ENCODE data around the gene TMEM81.

Gene TMEM81

GRCh38 chr1:205098242-205098641 is 14.0 kb upstream of the TMEM81 start:
- Histone ChIP-seq H4K20me1 (ENCODE audit: control insufficient read depth, insufficient read depth, low read depth, low read length) (no peaks in the 10 kb centered on the region), H3K27me3 (ENCODE audit: control insufficient read depth, low read length) (no peaks in the 10 kb centered on the region), H3F3A (ENCODE audit: control insufficient read depth, insufficient read depth) (no peaks in the 10 kb centered on the region), H3K9me3 (ENCODE audit: control insufficient read depth, insufficient read depth, low read length) (no peaks in the 10 kb centered on the region), H3K9me2 (replicated peaks; ENCODE audit: control insufficient read depth, low read length) (no peaks in the 10 kb centered on the region), H3K36me3 (ENCODE audit: control insufficient read depth, low read length) (peaks cover 90% of the 10 kb centered on the region), H3K4me3 (ENCODE audit: low read length) (no peak overlapping the region), H3K79me2 (ENCODE audit: control insufficient read depth, low read length) (no peaks in the 10 kb centered on the region), H3K27ac (ENCODE audit: low read depth, low read length) (no peak overlapping the region), H3K4me2 (ENCODE audit: low read length) (no peak overlapping the region), H3K4me1 (ENCODE audit: control insufficient read depth, low read length) (no peaks in the 10 kb centered on the region)
- no peak for TF ChIP-seq EZH2phosphoT487 (IDR thresholded peaks at IDR 0.05; ENCODE audit: borderline replicate concordance, low read length)
- no peak for TF ChIP-seq CTCF (IDR thresholded peaks at IDR 0.05; ENCODE audit: low read depth, low read length, poor library complexity, severe bottlenecking)

- Histone ChIP-seq H3K4me3 (ENCODE audit: low read length) (no peak overlapping the region), H3K36me3 (ENCODE audit: control insufficient read depth, low read length) (peaks cover 91% of the 10 kb centered on the region), H3F3A (ENCODE audit: control insufficient read depth, insufficient read depth) (no peaks in the 10 kb centered on the region), H3K9me3 (ENCODE audit: control insufficient read depth, insufficient read depth, low read length) (no peaks in the 10 kb centered on the region), H3K79me2 (ENCODE audit: control insufficient read depth, low read length) (no peaks in the 10 kb centered on the region), H3K27ac (ENCODE audit: low read depth, low read length) (no peak overlapping the region), H3K4me1 (ENCODE audit: control insufficient read depth, low read length) (no peaks in the 10 kb centered on the region), H3K27me3 (ENCODE audit: control insufficient read depth, low read length) (no peaks in the 10 kb centered on the region), H3K4me2 (ENCODE audit: low read length) (no peak overlapping the region), H3K9me2 (replicated peaks; ENCODE audit: control insufficient read depth, low read length) (no peaks in the 10 kb centered on the region), H4K20me1 (ENCODE audit: control insufficient read depth, insufficient read depth, low read depth, low read length) (no peaks in the 10 kb centered on the region)
- TF ChIP-seq CTCF (IDR thresholded peaks at IDR 0.05; ENCODE audit: low read depth, low read length, poor library complexity, severe bottlenecking), result no peak
- TF ChIP-seq EZH2phosphoT487 (IDR thresholded peaks at IDR 0.05; ENCODE audit: borderline replicate concordance, low read length), result no peak
These were observed 11.2 kb upstream of the TMEM81 start for GRCh38 chr1:205095422-205095821.

GRCh38 chr1:205091043-205091740 is 6.9 kb upstream of the TMEM81 start:
- no peak overlapping the region for H3K4me2 ChIP-seq (ENCODE audit: low read length)
- TF ChIP-seq CTCF (IDR thresholded peaks at IDR 0.05; ENCODE audit: low read depth, low read length, poor library complexity, severe bottlenecking) (no peak), EZH2phosphoT487 (IDR thresholded peaks at IDR 0.05; ENCODE audit: borderline replicate concordance, low read length) (no peak)
- no peaks in the 10 kb centered on the region for H3K4me1 ChIP-seq (ENCODE audit: control insufficient read depth, low read length)
- H3K79me2 ChIP-seq (ENCODE audit: control insufficient read depth, low read length), result no peaks in the 10 kb centered on the region
- no peak overlapping the region for H3K4me3 ChIP-seq (ENCODE audit: low read length)
- H3F3A ChIP-seq (ENCODE audit: control insufficient read depth, insufficient read depth), result no peaks in the 10 kb centered on the region
- no peak overlapping the region for H3K27ac ChIP-seq (ENCODE audit: low read depth, low read length)
- H3K9me3 ChIP-seq (ENCODE audit: control insufficient read depth, insufficient read depth, low read length), result no peaks in the 10 kb centered on the region
- peaks cover 80% of the 10 kb centered on the region for H3K36me3 ChIP-seq (ENCODE audit: control insufficient read depth, low read length)
- no peaks in the 10 kb centered on the region for H4K20me1 ChIP-seq (ENCODE audit: control insufficient read depth, insufficient read depth, low read depth, low read length)
- H3K9me2 ChIP-seq (replicated peaks; ENCODE audit: control insufficient read depth, low read length), result no peaks in the 10 kb centered on the region
- no peaks in the 10 kb centered on the region for H3K27me3 ChIP-seq (ENCODE audit: control insufficient read depth, low read length)
